ENCODE results near the gene TRIM39.

- TF ChIP-seq ZNF561 (tag by site-specific recombination; IDR thresholded peaks at IDR 0.05; ENCODE audit: borderline replicate concordance): no peak
- no peak for TF ChIP-seq ZNF501 (tag by site-specific recombination; IDR thresholded peaks at IDR 0.05)
- TF ChIP-seq CTCF (tag by site-specific recombination; IDR thresholded peaks at IDR 0.05): no peak
- TF ChIP-seq ZBTB21 (tag by site-specific recombination; IDR thresholded peaks at IDR 0.05): no peak
- TF ChIP-seq ZNF398 (tag by site-specific recombination; IDR thresholded peaks at IDR 0.05): no peak
Measured at GRCh38 chr6:30341728-30342127, 15.0 kb downstream of the TRIM39 start.
